Epithelial cell of proximal tubule (primary cell): ENCODE results near the gene ABCG2. TPM values are rescaled to one million over a fixed set of nuclear protein-coding genes. Genes with fewer than 3 reads are reported as not detected.

Experiments
- DNase-seq: peaks from one replicate; pipeline ENCODE4 v3.0.0-alpha.2; 2011; ENCODE audit warnings: low read depth
- H3K4me3 ChIP-seq: 2 replicates; pipeline ENCODE4 v1.5.1; 2011; ENCODE audit warnings: low read depth, mild to moderate bottlenecking, low read length
- CTCF ChIP-seq: conservative IDR thresholded peaks from 2 replicates; pipeline ENCODE4 v1.5.1; 2012; ENCODE audit warnings: low read depth, mild to moderate bottlenecking, low read length
- total RNA-seq: library from RNA; depleted of rRNA; stranded (reverse); fragments of >200 nt; gene quantifications from 2 replicates; pipeline ENCODE4 v1.2.3, GENCODE V29; 2015

ABCG2 gene
- total RNA-seq, 1 donor from 2014 or later, result 0.29 TPM

GRCh38 chr4:88054229-88054628, 104.2 kb downstream of the ABCG2 start:
- H3K4me3 ChIP-seq, result no peak overlapping the region
- no peak for TF ChIP-seq CTCF
- DNase-seq, result peak; percentile 50

GRCh38 chr4:88045021-88045420, 113.4 kb downstream of the ABCG2 start:
- no peak overlapping the region for H3K4me3 ChIP-seq
- no peak for TF ChIP-seq CTCF
- DNase-seq, result no peak

GRCh38 chr4:88043586-88044340, 114.7 kb downstream of the ABCG2 start:
- no peak overlapping the region for H3K4me3 ChIP-seq
- TF ChIP-seq CTCF, result no peak
- DNase-seq, result no peak

GRCh38 chr4:88043001-88043400, 115.4 kb downstream of the ABCG2 start:
- DNase-seq, result no peak
- no peak overlapping the region for H3K4me3 ChIP-seq
- no peak for TF ChIP-seq CTCF

- no peak for TF ChIP-seq CTCF
- H3K4me3 ChIP-seq, result no peak overlapping the region
- DNase-seq, result no peak
Measured at GRCh38 chr4:88041626-88042025, 116.8 kb downstream of the ABCG2 start.

- no peak for TF ChIP-seq CTCF
- DNase-seq, result no peak
- no peak overlapping the region for H3K4me3 ChIP-seq
Measured at GRCh38 chr4:88040707-88041106, 117.7 kb downstream of the ABCG2 start.

Other genes starting within 250 kb of the ABCG2 start
- gene SPP1, start 182.9 kb downstream of the ABCG2 start, total RNA-seq, result 112 and 694 TPM in 2 replicates
- gene PKD2, start 151.0 kb downstream of the ABCG2 start, total RNA-seq, result 14.1 and 14.7 TPM in 2 replicates
- 7.1 and 12.0 TPM in 2 replicates for gene PPM1K, start 125.9 kb upstream of the ABCG2 start, total RNA-seq
- 2.4 and 5.4 TPM in 2 replicates for gene HERC6, start 220.2 kb upstream of the ABCG2 start, total RNA-seq